GM18909 (cell line): ENCODE results near the gene ZCCHC18.
"Not testable (repeated sequence)": the region's sequence is repeated elsewhere in the genome, so short reads cannot be mapped to it uniquely, and the experiment has no call there.

Source experiments
- ATAC-seq: cut with Tn5 transposase; IDR thresholded peaks from one replicate; pipeline ENCODE4 v1.9.1; 2021; ENCODE audit warnings: mild to moderate bottlenecking; ENCODE audit not compliant: unreplicated experiment, poor library complexity

ZCCHC18 gene

DNA sequence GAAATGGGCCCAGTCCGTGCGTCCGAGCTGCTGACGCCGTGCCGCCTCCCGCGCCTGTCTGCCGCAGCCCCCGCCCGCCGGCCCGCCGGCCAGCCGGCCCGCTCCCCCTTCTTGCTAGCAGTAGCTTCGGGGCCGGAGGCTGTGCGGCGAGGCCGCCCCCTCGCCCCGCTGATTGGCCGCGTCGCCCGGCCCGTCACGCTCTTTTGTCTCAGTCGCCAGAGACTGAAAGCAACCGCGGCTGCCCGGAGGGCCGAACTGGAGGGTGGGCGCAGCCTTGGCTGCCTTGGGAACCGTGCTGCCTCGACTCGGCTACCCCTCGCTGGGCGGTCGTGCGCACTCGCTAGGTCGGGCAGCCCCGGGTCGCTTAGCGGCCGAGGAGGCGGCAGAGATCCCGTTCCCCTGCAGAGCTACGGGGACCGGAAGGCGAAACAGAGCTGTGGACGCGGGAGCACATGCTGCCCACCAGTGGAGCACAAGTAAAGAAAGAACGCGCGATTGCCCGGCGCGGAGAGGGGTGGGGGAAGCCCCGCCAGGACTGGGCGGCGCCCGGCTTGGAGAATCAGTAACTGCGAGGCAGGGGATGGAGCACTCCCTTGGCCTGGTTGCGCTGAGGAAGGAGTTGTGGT is at the start of gene ZCCHC18:
ZCCHC18 (plus strand) TSS at position 198 of the 626 bp plus-strand sequence. CDS start 1,589 bp downstream, outside the sequence.
- peak; percentile 74 for ATAC-seq

DNA sequence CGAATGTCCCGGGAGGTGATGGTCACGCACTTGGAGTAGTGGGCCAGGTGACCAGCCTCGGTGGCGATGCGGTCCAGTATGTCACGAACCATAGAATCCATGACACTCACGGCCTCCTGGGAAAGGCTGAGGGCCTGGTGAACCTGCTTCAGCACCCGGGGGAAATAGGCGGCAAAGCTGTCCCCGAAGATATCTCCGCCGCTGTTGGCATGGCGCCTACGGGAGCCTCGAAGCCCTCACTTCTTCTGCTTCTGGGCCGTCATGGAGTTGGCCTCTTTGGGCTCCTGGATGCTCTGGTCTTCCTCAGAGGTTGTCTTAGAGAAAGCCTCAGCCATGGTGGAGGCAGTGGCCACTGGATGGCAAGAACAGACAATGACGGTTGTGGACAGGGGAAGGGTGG is 49.7 kb upstream of the ZCCHC18 start:
- ATAC-seq, result not testable (repeated sequence)

DNA sequence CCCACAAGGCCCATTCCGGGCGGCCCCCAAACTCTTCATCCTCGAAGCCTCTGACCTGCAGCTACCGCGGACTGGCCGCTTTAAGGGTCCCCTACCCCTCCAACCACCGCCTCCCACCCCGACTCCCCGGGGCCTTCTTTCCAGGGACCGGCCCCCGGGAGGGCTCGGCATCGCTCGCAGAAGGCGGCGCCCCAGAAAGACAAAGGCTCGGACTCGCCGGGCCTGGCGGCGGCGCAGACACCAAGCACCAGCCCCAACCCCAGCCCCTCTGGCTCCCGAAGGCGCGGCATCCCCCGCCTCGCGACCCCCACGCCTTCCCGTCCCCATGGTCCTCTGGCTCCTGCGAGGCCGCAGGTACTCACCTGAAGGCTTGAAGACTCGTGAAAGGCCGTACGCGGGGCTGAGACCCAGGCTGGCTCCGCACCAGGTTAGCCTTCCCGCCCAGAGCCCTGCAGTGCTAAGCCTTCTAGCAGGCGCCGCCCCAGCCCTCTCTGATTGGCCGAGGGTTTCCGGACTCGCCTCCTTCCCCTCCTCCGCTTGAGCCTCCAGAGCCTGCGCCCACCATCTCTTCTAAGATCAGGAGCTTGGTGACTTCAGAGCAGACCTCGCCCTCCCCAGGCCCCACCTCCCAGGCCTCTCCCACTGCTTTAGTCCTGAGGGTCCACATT is 36.4 kb upstream of the ZCCHC18 start, which contains the start of gene TMSB15C:
TMSB15C (minus strand) TSS at position 459 of the 668 bp plus-strand sequence.
- peak; percentile 96 for ATAC-seq

- not testable (repeated sequence) for ATAC-seq
Observed at GRCh38 chrX:104077854-104078253, 34.5 kb upstream of the ZCCHC18 start.

- ATAC-seq, result no peak
Observed at GRCh38 chrX:104084063-104084462, 28.3 kb upstream of the ZCCHC18 start.

- no peak for ATAC-seq
Observed at GRCh38 chrX:104084534-104085277, 27.6 kb upstream of the ZCCHC18 start.

DNA sequence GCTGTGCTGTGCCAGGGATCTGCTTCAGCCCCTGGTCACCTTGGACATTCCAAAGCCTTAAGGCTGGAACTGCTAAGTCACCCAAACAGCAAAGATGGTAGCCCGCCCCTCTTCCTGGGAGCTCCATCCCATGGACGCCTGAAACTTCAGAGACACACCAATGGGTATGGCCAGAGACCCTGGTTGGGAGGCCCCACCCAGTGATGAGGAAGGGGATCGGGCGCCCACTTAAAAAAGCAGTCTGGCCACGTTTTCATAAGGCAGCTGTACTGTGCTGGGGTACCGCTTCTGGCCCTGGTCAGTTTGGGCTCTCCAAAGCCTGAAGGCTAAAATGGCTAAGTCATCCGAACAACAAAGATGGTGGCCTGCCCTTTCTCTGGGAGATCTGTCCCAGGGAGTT is 26.8 kb upstream of the ZCCHC18 start:
- no peak for ATAC-seq

- no peak for ATAC-seq
Observed at GRCh38 chrX:104085919-104086318, 26.4 kb upstream of the ZCCHC18 start.

DNA sequence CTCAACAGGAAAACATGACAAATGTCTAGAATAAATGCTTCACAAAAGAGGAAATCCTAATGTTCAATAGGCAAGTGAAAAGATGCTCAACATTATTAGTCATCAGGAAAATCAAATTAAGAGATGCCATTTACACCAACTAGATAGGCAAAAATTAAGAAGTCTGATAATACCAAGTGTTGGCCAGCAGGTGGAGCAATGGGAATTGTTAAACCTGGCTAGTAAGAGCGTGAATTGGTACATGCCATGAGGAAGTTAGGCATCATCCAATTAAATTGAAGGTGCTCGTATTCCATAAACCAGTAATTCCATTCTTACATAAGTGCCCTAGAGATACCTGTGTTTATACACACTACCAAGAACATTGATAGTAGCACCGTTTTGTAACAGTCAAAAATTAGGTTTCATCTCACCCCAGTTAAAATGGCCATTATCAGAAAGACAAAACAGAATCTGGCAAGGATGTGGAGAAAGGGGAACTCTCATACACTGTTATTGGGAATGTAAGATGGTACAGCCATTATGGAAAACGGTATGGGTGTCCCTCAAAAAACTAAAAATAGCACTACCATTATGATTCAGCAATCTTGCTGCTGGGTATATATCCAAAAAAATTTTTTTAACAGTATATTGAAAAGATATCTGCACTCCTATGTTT is 14.0 kb upstream of the ZCCHC18 start:
- ATAC-seq, result peak; percentile 85

DNA sequence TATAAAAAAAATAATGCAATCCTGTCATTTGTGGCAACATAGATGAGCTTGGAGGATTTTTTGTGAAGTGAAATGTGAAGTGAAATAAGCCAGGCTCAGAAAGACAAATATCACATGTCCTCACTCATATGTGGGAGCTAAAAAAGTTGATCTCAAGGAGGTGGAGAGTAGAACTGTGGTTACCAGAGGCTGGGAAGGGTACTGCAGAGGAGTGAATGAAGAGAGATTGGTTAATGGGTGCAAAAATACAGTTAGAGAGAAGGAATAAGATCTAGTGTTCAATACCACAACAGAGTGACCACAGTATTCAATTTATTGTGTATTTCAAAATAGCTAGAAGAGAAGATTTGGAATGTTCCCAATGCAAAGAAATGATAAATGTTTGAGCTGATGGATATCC is 13.4 kb upstream of the ZCCHC18 start:
- ATAC-seq, result no peak

DNA sequence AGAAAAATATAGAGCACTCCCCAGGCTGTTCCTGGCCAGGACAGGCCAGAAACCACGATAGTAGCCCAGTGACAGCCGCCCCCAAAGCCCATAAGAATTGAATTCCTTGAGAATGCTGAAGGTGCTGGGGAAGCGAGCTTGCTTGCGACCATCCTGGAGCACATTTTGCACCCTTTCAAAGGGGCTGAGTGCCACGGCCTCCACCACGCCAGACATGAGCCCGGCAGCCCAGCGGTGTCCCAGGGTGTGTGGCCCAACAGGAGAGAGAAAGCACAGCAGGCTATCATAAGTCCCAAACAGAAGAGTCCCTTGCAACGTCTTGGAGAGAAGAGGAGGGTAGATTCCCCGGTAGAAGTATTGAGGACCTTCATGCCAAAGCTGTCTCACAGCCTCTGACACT is 7.6 kb upstream of the ZCCHC18 start:
- no peak for ATAC-seq

GRCh38 chrX:104105330-104106262 is 6.7 kb upstream of the ZCCHC18 start:
- ATAC-seq, result no peak

DNA sequence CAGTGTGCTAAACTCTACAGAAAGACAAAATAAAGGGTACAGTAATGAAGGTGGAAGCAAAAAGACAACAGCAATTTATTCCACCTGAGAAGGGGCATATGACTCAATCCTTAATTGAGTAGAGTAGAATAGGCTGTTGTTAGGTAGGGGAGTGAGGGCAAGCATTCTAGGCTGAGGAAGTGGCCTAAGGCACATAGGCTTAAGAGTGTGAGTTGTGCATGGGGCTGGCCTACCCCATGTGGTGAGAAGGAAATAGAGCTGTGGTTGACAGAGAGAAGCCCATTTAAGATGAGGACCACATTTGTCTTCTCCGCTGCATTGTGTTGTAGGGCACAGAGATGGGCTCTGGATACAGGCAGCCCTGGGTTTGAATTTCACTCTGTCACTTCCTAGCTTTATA is 3.4 kb upstream of the ZCCHC18 start:
- ATAC-seq, result no peak

DNA sequence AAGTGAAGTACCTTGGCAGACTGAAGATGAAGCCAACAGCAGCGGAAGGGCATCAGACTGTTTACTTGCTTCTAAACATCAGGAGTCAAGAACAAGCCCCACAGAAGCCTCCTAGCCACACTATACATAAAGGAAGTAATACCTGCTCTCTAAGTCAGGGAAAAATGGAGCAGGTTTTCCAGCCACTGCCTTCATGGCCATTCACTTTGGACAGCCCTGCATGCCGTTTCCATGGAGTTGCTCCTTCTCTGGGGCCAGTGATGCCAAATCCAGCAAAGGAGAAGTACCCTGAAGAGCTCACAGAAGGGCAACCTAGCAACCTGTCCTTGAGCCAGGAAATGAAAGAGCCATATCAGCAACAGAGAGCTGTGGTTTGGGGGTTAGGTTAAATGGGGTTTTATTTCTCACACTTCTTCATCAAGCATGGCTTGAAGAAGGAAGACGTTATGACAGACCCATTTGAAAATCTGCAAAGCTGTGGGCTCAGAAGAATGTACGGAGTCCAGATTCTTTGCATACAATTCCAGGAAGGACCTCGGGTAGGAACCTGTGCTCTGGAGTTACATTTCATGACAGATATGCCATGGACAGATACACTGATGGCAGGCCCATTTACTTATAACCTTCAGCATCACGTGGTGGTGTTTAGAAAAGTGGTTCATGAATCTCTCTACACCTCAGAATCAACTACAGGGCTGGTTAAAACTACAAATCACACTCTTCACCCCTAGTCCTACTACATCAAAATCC is 1.7 kb upstream of the ZCCHC18 start:
- peak; percentile 59 for ATAC-seq

DNA sequence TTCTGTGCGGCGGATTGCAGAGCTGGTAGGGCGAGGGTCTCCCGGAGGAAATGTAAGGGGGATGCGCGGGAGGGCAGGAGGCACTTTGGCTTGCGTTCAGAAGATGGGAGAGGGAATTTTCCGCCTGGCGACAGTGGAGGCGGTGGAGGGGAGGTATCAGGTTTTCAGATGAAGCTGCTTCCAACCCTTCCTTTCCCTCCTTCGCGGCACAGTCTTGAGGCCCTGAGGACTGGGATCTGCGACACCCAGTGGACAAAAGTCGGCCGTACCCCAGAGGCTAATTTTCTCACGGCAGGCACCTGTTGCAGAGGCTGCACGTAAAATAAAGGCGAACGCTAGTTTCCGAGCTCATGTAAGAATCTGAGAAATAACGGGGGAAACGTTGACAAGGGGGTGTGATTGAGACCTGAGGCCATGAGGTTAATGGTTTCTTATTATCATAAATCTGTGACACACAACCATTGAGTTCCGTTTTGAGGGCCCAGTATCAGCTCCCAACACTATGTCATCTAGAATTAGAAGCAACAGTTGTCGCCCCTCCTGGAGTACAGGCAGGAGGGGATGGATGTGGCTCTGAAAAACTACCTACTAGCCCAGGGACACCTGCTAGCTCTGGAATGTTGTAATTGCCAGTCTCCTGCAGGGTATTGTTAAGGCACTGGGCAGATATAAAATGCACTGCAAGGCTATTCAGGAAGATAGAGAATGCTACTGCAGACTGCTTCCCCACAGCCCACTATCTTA is 1.1 kb downstream of the ZCCHC18 start:
- peak; percentile 49 for ATAC-seq

- no peak for ATAC-seq
Observed at GRCh38 chrX:104117759-104118158, 5.4 kb downstream of the ZCCHC18 start.

- no peak for ATAC-seq
Observed at GRCh38 chrX:104118765-104119164, 6.4 kb downstream of the ZCCHC18 start.

DNA sequence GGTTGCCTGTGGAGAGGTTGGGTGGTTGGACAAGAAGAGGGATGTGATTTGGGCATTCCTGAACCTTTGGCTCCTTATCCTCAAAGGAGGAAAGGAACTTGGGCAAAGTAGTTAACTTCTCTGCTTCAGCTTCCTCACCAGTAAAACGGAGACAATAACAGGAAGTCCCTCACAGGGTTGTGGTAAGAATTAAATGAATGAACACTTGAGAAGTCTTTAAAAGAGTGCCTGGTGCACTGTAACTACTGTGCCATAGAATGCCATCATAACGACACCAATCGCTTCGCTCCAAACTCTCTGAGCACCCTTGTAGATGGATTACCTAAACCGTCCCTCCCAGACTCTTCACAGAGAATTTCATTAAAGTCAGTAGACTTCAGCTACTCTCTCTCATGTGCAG is 10.5 kb downstream of the ZCCHC18 start:
- no peak for ATAC-seq
